IMR-90 (cell line): ENCODE measurements around the gene CYSLTR2.

Experiments
- BHLHE40 ChIP-seq: fragments of 150-350 bp; IDR thresholded peaks from 2 replicates; pipeline ENCODE4 v1.6.1; 2016; ENCODE audit warnings: mild to moderate bottlenecking, low read depth, low read length
- CEBPB ChIP-seq: IDR thresholded peaks from 2 replicates; pipeline ENCODE4 v1.6.1; 2012; ENCODE audit warnings: low read depth, low read length, improper control_type of control experiment
- CTCF ChIP-seq: conservative IDR thresholded peaks from 2 replicates; pipeline ENCODE4 v1.5.1; 2012; ENCODE audit warnings: mild to moderate bottlenecking, low read depth, low read length, improper control_type of control experiment
- ELK1 ChIP-seq: fragments of 150-350 bp; IDR thresholded peaks from 2 replicates; pipeline ENCODE4 v1.6.1; 2016; ENCODE audit warnings: low read depth, mild to moderate bottlenecking, low read length, moderate library complexity, borderline replicate concordance
- FOS ChIP-seq: fragments of 150-350 bp; IDR thresholded peaks from 2 replicates; pipeline ENCODE4 v1.6.1; 2016; ENCODE audit warnings: low read depth, low read length
- MAZ ChIP-seq: IDR thresholded peaks from 2 replicates; pipeline ENCODE4 v1.6.1; 2012; ENCODE audit warnings: low read depth, mild to moderate bottlenecking, low read length, improper control_type of control experiment, moderate library complexity, borderline replicate concordance
- MXI1 ChIP-seq: IDR thresholded peaks from 2 replicates; pipeline ENCODE4 v1.6.1; 2012; ENCODE audit warnings: low read depth, mild to moderate bottlenecking, low read length, moderate library complexity, borderline replicate concordance
- POLR2A ChIP-seq: IDR thresholded peaks from 2 replicates; pipeline ENCODE4 v1.6.1; 2012; ENCODE audit warnings: mild to moderate bottlenecking, low read depth, low read length
- RAD21 ChIP-seq: IDR thresholded peaks from 2 replicates; pipeline ENCODE4 v1.6.1; 2012; ENCODE audit warnings: low read length, improper control_type of control experiment
- RCOR1 ChIP-seq: IDR thresholded peaks from 2 replicates; pipeline ENCODE4 v1.6.1; 2012; ENCODE audit warnings: mild to moderate bottlenecking, low read length, improper control_type of control experiment; ENCODE audit not compliant: insufficient replicate concordance
- RFX5 ChIP-seq: IDR thresholded peaks from 2 replicates; pipeline ENCODE4 v1.8.0; 2012; ENCODE audit warnings: low read depth, mild to moderate bottlenecking, low read length, moderate library complexity
- USF2 ChIP-seq: fragments of 150-350 bp; IDR thresholded peaks from 2 replicates; pipeline ENCODE4 v1.6.1; 2017; ENCODE audit warnings: mild to moderate bottlenecking, antibody characterized with exemption, low read length, low read depth

- TF ChIP-seq POLR2A, result no peak
- no peak for TF ChIP-seq ELK1
- no peak for TF ChIP-seq CTCF
- TF ChIP-seq CEBPB, result no peak
- TF ChIP-seq RFX5, result no peak
- no peak for TF ChIP-seq RCOR1
- TF ChIP-seq RAD21, result no peak
- no peak for TF ChIP-seq USF2
- TF ChIP-seq MXI1, result no peak
- TF ChIP-seq FOS, result no peak
- TF ChIP-seq MAZ, result no peak
- TF ChIP-seq BHLHE40, result no peak
Measured at GRCh38 chr13:48728876-48729275, 75.1 kb downstream of the CYSLTR2 start.
